ENCODE results near the gene ACOT12. TPM values are rescaled to one million over a fixed set of nuclear protein-coding genes. Genes with fewer than 3 reads are reported as not detected.

ACOT12 gene
- total and polyA plus RNA-seq, 9 of the 15 experiments (the other 6 are each of a cell fraction or from before 2014, with no cell fraction given): 0.03 TPM; not detected in 8

DNA sequence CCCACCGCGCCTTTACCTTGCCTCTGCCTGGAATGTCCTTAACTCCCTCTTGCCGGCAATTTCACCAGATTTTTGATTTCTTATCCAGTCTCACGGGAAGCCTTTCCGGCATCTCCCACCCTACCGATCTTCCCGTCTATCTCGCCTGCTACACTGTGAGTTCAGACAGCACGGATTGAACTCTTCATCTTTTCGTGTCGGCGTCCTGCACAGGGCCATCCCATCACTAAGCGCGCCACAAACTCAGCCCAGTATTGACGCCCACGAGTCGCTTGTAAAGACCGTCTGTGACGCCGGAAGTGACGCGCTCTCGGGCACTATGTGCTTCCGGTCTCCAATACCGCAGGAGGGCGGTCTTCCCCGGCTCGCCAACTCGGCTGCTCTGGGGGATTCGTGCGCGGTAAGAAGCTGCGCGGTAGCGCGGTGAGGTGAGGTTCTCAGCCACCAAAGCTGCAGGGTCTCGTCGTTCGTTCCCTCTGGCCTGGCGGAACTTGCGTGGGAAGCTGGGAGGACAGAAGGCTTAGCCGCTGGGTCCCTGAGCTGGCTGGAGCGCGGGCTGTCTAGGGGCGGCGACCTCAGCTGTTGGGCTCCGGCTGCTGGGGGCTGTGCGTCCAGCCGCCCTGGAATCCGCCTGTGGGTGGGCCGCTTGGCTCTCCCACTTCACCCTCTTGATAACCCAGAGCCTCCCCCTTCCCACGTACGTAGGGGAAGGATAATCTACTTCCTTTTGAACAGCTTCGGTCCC, 92.5 kb downstream of the ACOT12 start, which contains the start of gene ZCCHC9 (continued):
- TF ChIP-seq CHD4 (IDR thresholded peaks at IDR 0.05; ENCODE audit: insufficient read depth, insufficient replicate concordance, low read depth, low read length, poor library complexity, severe bottlenecking) (no peak), SUPT5H (IDR thresholded peaks at IDR 0.05) (peak; percentile 96), EZH2 (IDR thresholded peaks at IDR 0.05; ENCODE audit: borderline replicate concordance, low read depth, low read length) (no peak), ZNF695 (CRISPR knock-in tag; IDR thresholded peaks at IDR 0.05) (no peak), RB1 (IDR thresholded peaks at IDR 0.05; ENCODE audit: low read depth) (peak; percentile 68; the same call in 1 of the 2 replicates), MEF2A (IDR thresholded peaks at IDR 0.05; ENCODE audit: control insufficient read depth, low read depth, low read length) (no peak), ZSCAN29 (IDR thresholded peaks at IDR 0.05) (no peak), STAT5A (IDR thresholded peaks at IDR 0.05; ENCODE audit: borderline replicate concordance, low read length) (no peak), SAFB (IDR thresholded peaks at IDR 0.05; ENCODE audit: borderline replicate concordance, low read depth, low read length) (no peak), ZNF174 (CRISPR knock-in tag; IDR thresholded peaks at IDR 0.05) (no peak), ZNF184 (CRISPR knock-in tag; IDR thresholded peaks at IDR 0.05) (no peak), ZNF507 (tag; conservative IDR thresholded peaks at IDR 0.05) (no peak), LARP7 (IDR thresholded peaks at IDR 0.05) (no peak), IFI16 (CRISPR knock-in tag; IDR thresholded peaks at IDR 0.05) (no peak), ZZZ3 (IDR thresholded peaks at IDR 0.05) (no peak), HNRNPL (IDR thresholded peaks at IDR 0.05; ENCODE audit: low read depth, low read length) (no peak), ZBTB17 (CRISPR knock-in tag; IDR thresholded peaks at IDR 0.05) (peak; percentile 92), HDAC6 (IDR thresholded peaks at IDR 0.05; ENCODE audit: low read depth, low read length) (no peak), ZNF584 (CRISPR knock-in tag; IDR thresholded peaks at IDR 0.05; ENCODE audit: low read depth) (no peak), ZNF324 (CRISPR knock-in tag; IDR thresholded peaks at IDR 0.05) (no peak), ZBTB1 (CRISPR knock-in tag; IDR thresholded peaks at IDR 0.05; ENCODE audit: borderline replicate concordance, low read depth) (peak; percentile 61; the same call in 1 of the 2 replicates)
- TF ChIP-seq, protein P1, sequence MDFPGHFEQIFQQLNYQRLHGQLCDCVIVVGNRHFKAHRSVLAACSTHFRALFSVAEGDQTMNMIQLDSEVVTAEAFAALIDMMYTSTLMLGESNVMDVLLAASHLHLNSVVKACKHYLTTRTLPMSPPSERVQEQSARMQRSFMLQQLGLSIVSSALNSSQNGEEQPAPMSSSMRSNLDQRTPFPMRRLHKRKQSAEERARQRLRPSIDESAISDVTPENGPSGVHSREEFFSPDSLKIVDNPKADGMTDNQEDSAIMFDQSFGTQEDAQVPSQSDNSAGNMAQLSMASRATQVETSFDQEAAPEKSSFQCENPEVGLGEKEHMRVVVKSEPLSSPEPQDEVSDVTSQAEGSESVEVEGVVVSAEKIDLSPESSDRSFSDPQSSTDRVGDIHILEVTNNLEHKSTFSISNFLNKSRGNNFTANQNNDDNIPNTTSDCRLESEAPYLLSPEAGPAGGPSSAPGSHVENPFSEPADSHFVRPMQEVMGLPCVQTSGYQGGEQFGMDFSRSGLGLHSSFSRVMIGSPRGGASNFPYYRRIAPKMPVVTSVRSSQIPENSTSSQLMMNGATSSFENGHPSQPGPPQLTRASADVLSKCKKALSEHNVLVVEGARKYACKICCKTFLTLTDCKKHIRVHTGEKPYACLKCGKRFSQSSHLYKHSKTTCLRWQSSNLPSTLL (IDR thresholded peaks at IDR 0.05): no peak
- TF ChIP-seq, protein P2, sequence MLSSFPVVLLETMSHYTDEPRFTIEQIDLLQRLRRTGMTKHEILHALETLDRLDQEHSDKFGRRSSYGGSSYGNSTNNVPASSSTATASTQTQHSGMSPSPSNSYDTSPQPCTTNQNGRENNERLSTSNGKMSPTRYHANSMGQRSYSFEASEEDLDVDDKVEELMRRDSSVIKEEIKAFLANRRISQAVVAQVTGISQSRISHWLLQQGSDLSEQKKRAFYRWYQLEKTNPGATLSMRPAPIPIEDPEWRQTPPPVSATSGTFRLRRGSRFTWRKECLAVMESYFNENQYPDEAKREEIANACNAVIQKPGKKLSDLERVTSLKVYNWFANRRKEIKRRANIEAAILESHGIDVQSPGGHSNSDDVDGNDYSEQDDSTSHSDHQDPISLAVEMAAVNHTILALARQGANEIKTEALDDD (IDR thresholded peaks at IDR 0.05): no peak
- TF ChIP-seq, protein P3, sequence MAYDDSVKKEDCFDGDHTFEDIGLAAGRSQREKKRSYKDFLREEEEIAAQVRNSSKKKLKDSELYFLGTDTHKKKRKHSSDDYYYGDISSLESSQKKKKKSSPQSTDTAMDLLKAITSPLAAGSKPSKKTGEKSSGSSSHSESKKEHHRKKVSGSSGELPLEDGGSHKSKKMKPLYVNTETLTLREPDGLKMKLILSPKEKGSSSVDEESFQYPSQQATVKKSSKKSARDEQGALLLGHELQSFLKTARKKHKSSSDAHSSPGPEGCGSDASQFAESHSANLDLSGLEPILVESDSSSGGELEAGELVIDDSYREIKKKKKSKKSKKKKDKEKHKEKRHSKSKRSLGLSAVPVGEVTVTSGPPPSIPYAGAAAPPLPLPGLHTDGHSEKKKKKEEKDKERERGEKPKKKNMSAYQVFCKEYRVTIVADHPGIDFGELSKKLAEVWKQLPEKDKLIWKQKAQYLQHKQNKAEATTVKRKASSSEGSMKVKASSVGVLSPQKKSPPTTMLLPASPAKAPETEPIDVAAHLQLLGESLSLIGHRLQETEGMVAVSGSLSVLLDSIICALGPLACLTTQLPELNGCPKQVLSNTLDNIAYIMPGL (CRISPR knock-in tag; IDR thresholded peaks at IDR 0.05): no peak; the same call in 1 of the 2 replicates
- TF ChIP-seq, protein P4, sequence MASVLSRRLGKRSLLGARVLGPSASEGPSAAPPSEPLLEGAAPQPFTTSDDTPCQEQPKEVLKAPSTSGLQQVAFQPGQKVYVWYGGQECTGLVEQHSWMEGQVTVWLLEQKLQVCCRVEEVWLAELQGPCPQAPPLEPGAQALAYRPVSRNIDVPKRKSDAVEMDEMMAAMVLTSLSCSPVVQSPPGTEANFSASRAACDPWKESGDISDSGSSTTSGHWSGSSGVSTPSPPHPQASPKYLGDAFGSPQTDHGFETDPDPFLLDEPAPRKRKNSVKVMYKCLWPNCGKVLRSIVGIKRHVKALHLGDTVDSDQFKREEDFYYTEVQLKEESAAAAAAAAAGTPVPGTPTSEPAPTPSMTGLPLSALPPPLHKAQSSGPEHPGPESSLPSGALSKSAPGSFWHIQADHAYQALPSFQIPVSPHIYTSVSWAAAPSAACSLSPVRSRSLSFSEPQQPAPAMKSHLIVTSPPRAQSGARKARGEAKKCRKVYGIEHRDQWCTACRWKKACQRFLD (CRISPR knock-in tag; IDR thresholded peaks at IDR 0.05): 0 out of 2 replicates have a peak, but pooled peaks have one; percentile 30

All from K562 (cell line).